Psoas muscle (tissue), 8 donors: ENCODE data around the gene RASGRF2. TPM values are rescaled to one million over a fixed set of nuclear protein-coding genes. Genes with fewer than 3 reads are reported as not detected.

Source experiments
- ATAC-seq, 4 donors: fragments of 200-7000 bp; cut with Tn5 transposase; one replicate each; pipeline ENCODE4 v1.9.1; 2020; ENCODE audit warnings: moderate library complexity in 3 of 4, mild to moderate bottlenecking in 2 of 4
- DNase-seq, 2 donors: peaks; one replicate each; pipeline ENCODE4 v3.0.0-alpha.2; 2020
- H3K27ac ChIP-seq: fragments of 200-600 bp; one replicate; pipeline ENCODE4 v1.8.0; 2022
- H3K27me3 ChIP-seq, 3 donors: fragments of 200-600 bp in 1 of 3; one replicate each; pipeline versions ENCODE4 v1.6.1 to v1.8.0; 2013 to 2022; ENCODE audit warnings: low read length in 2 of 3, mild to moderate bottlenecking in 2 of 3, moderate library complexity in 1 of 3; ENCODE audit not compliant: insufficient read depth in 3 of 3
- H3K36me3 ChIP-seq, 2 donors: fragments of 200-600 bp in 1 of 2; one replicate each; pipeline versions ENCODE4 v1.6.1 to v1.8.0; 2013 to 2022; ENCODE audit warnings: low read depth in 1 of 2, mild to moderate bottlenecking in 1 of 2, moderate library complexity in 1 of 2; ENCODE audit not compliant: insufficient read depth in 1 of 2
- H3K4me1 ChIP-seq: fragments of 200-600 bp; one replicate; pipeline ENCODE4 v1.8.0; 2022
- H3K4me3 ChIP-seq: fragments of 200-600 bp; one replicate; pipeline ENCODE4 v1.8.0; 2022; ENCODE audit warnings: mild to moderate bottlenecking
- H3K9me3 ChIP-seq: fragments of 200-600 bp; one replicate; pipeline ENCODE4 v1.8.0; 2022
- CTCF ChIP-seq: fragments of 200-600 bp; IDR thresholded peaks from one replicate; pipeline ENCODE4 v1.8.0; 2022; ENCODE audit warnings: antibody characterized with exemption
- WGBS, 3 donors: extraction: QIAGEN DNeasy Blood & Tissue Kit; methylation state at CpG; one replicate each; pipeline versions ENCODE4 v1.1.6 to v1.1.7; 2013; 5-methylcytosine and 5-hydroxymethylcytosine counted together
- intact Hi-C, 2 donors: fragments of 100-400 bp; cut with DNase I; formaldehyde crosslinking; loops; one replicate each; pipeline versions ENCODE4 v1.11.0 to v1.14.2; 2022
- polyA plus RNA-seq, 3 donors: library from polyadenylated mRNA; stranded (reverse); fragments of 200-250 nt; gene quantifications; one replicate each; pipeline ENCODE4 v1.2.3, GENCODE V29; 2013
- total RNA-seq, 4 donors: library from RNA; stranded (reverse); fragmentation: NEBNext Ultra II Directional in 2 of 4; extraction: Animal tissue kit (Norgen Biotek cat#: 25700) in 2 of 4; gene quantifications; one replicate each; pipeline versions ENCODE4 v1.2.1 to v1.2.4, GENCODE V29; 2021 to 2023
- donor health status: healthy with polysubstance abuse.
- donor health status: DM: no; HTN: no; CAD: no; lungs with moderate emphysema.
- donor health status: Bipolar disorder and iron deficiency.
- donor health status: healthy.
- donor health status: DM: yes; HTN: yes; CAD: no.
- donor health status: DM: no; HTN: no; CAD: no.
- donor health status: DM: no; HTN: no; CAD: no.
- donor health status: DM: yes; HTN: yes; CAD: no.

RASGRF2 gene
- total and polyA plus RNA-seq, 7 donors: 2.0 to 6.2 (median 3.2) TPM

- no peak overlapping the region for H3K27ac ChIP-seq
- H3K9me3 ChIP-seq: no peaks in the 10 kb centered on the region
- no peak for TF ChIP-seq CTCF
- H3K4me3 ChIP-seq: no peak overlapping the region
- no peaks in the 10 kb centered on the region for H3K27me3 ChIP-seq
- ATAC-seq (no peak), DNase-seq (no peak)
- H3K4me1 ChIP-seq: no peaks in the 10 kb centered on the region
- intact Hi-C loops: no loop called here
- WGBS, 3 donors: 65 to 74% (median 73%) methylated on average over 3 of the region's 3 CpGs
- no peaks in the 10 kb centered on the region for H3K36me3 ChIP-seq
These were observed 216.9 kb downstream of the RASGRF2 start for GRCh38 chr5:81177061-81177460.

DNA sequence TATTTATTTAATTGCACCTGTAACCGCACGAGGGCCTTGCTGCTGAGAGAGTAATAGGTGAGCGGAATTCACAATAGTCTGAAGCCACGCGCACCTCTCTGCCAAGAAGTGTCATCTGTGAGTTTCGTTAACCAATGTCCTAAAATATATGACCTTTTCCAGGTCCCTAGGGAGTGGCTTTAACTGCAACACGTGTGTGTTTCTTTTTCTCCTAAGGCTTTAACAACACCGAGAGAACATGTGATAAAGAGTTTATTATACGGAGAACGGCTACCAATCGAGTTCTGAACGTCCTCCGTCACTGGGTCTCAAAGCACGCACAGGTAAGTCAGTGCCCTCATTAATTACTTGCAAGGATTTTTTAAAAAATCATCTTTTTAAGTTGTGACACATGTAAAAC, 219.8 kb downstream of the RASGRF2 start:
- H3K27ac ChIP-seq: no peak overlapping the region
- no peaks in the 10 kb centered on the region for H3K9me3 ChIP-seq
- no peak overlapping the region for H3K4me3 ChIP-seq
- TF ChIP-seq CTCF: no peak
- DNase-seq (no peak), ATAC-seq (no peak)
- H3K27me3 ChIP-seq: no peaks in the 10 kb centered on the region
- no peaks in the 10 kb centered on the region for H3K4me1 ChIP-seq
- intact Hi-C loops: no loop called here
- no peaks in the 10 kb centered on the region for H3K36me3 ChIP-seq
- WGBS, 3 donors: 63 to 82% (median 63%) methylated on average over 14 of the region's 14 CpGs

DNA sequence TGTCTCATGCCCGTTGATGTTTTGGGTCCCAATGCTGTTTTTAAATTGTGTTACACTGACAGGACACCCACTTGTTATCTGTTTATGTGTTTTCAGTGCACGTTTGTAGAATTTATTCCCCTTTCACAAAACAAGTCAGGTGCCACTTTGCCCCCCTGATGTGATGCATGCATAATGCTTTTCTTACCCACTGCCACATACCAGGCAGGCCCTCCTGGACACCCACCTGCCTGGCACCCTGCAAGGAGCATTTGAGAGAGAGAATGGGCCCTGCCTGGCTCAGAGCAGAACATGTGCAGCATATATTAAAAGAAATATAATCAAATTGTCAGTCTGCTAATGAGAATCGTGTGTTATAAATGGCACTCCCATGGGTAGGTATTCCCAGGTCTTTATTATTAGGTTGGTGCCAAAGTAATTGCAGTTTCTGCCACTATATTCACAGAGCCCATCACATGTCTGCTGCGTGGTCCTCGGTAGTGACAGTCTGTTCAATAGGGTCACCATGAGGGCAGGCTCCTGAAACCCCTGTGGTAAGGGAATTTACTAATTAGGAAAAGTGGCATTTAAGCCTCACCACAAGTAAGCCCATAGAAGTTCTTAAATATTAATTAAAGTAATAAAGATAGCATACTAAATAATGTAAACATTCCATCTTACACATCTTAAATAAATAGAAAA, 220.8 kb downstream of the RASGRF2 start:
- no peak for ATAC-seq
- no peak for TF ChIP-seq CTCF
- Histone ChIP-seq H3K4me3 (no peak overlapping the region), H3K27ac (no peak overlapping the region), H3K4me1 (no peaks in the 10 kb centered on the region), H3K36me3 (no peaks in the 10 kb centered on the region), H3K27me3 (peaks cover 0 to 2% (median 0%) of the 10 kb centered on the region in 3 donors), H3K9me3 (no peaks in the 10 kb centered on the region)
- WGBS, 3 donors: 70 to 77% (median 71%) methylated on average over 5 of the region's 5 CpGs
- intact Hi-C loops: no loop called here
- DNase-seq: no peak

DNA sequence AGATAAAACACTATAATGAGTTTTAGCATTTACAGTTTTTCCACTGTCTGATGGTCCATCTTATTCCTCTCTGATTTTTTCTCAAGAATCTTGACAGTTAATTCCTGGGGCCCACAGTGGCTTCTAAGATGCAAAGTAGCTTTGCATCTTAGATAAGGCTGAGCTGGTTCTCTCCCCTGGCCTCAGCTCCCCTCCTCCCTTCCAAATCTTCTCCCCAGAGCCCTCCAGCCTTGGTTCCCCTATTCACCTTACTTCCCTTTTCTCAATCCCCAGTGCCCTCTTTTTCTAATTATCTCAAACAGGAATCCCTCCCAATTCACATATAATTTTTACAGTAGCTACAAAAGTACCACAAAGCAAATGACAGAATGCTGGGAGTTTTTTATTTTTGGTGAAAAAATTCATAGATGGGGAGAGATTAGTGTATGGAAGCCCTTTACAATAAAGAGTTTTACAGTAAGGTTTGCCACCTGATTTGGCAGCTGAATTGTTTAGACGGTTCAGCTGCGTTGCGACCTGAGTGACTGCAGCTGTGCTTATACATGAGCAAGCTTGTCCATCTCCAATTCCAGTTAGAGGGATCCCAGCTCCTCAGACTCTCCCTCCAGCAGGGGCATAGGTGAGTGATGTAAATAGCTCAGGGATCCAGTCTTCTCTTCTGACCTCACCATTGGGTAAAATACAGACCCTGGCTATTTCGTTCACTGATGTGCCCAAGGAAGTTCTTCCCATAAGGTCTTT, 221.6 kb downstream of the RASGRF2 start:
- 66 to 74% (median 70%) methylated on average over 4 of the region's 4 CpGs for WGBS, 3 donors
- intact Hi-C loops: no loop called here
- Histone ChIP-seq H3K4me3 (no peak overlapping the region), H3K4me1 (no peaks in the 10 kb centered on the region), H3K36me3 (no peaks in the 10 kb centered on the region), H3K27ac (no peak overlapping the region), H3K9me3 (no peaks in the 10 kb centered on the region), H3K27me3 (peaks cover 0 to 2% (median 0%) of the 10 kb centered on the region in 3 donors)
- no peak for TF ChIP-seq CTCF
- DNase-seq: no peak
- ATAC-seq: no peak
